GM18868 (cell line): ENCODE measurements around the gene SMIM11.

Source experiments
- ATAC-seq: cut with Tn5 transposase; IDR thresholded peaks from one replicate; pipeline ENCODE4 v1.9.1; 2021; ENCODE audit warnings: mild to moderate bottlenecking, moderate library complexity; ENCODE audit not compliant: unreplicated experiment

Gene SMIM11

DNA sequence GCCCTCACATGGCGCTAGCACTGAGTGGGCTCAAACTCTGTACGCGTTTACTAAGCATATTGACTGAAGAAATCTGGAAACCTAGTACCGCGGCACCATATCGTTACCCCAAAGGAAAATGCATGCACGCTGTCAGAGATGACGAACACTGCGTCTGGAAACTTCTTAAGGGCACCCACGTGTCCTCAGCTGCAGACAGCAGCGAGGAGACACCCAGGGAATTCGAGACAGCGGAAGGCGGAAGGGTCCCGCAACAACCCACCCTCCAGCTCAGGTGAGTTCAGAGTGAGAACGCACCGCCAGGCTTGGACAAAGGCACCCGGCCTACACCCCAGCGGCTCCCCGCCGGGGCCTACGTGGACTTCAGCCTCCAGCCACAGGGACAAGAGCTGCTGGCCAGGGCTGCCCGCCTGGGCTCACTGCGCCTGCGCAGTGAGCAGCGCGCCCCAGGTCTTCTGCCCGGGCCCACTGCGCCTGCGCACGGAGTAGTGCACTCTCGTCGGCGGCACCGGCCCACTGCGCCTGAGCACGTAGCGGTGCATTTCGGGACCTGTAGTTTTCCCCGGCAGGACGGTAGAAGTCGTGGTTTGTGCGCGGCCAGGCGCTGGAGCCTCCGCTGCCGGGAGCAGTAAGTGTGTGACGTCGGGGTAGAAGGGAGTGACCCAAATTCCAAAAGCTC lies at the start of gene SMIM11:
Gene SMIM11 (plus strand): TSS at position 568 of the 679 bp plus-strand sequence. CDS start 3,998 bp downstream, outside the sequence.
- peak; percentile 96 for ATAC-seq

GRCh38 chr21:34330055-34330454 lies 45.3 kb upstream of the SMIM11 start:
- ATAC-seq: no peak

DNA sequence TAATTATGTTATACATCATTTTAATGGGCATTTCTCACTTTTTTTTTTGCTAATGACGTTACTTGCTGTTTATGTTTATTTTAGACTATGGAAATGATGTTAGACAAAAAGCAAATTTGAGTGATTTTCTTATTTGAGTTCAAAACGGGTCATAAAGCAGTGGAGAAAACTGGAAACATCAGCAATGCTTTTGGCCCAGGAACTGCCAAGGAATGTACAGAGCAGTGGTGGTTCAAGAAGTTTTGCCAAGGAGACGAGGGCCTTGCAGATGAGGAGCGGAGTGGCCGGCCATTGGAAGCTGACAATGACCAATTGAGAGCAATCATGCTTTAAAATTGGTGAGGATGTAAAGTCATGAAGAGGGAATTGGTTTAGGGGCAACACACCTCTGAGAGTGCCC lies 43.6 kb upstream of the SMIM11 start:
- no peak for ATAC-seq

- ATAC-seq: no peak
These were observed 43.0 kb upstream of the SMIM11 start for GRCh38 chr21:34332347-34332746.

DNA sequence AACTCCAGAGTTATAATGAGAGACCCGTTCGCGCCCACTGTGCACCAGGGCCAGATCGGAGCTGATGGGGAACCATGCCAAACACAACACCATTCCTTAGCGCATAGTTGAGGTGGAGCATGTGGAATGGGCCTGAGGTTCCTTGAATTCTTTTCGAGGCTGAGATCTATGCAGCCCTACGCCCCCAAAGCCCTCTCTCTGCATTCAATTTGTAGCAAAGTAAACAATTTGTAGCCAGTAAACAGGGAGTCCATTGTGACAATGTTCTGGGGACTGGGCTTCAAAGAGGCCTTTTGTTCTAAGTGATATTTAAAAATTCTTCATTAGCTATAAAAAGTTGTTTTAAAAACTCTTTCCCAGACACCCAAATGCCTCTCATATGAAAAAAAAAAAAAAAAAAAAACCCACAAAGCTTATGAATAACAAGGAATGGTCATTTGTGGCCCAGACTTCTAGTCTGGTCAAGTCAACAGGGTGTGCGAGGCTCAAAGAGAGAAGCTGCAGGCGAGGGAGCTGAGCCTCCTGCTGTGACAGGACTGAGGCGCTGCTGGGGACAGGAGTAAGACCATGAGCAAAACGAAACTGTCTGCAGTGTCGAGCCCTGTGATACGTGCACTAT lies 42.1 kb upstream of the SMIM11 start:
- no peak for ATAC-seq

DNA sequence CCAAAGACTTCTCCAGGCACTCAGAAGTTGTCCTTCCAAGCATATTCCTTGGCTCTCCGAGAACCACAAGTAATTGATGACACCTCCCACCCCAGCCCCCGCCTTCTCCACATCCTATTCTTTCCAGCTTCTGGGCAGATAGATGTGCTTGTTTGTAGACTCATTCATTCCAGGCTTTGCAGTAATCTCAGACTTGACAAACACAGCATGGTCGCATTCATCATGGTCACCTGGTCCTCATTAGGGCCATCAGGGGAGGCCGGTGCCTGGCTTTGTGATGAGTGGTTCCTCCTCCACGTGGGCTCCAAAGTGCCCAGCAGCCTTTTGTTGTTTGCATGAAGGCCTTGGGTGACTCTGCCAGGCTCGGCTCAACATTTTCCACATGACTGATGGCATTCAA lies 40.0 kb upstream of the SMIM11 start:
- ATAC-seq: no peak

GRCh38 chr21:34336245-34336644 lies 39.1 kb upstream of the SMIM11 start:
- no peak for ATAC-seq

DNA sequence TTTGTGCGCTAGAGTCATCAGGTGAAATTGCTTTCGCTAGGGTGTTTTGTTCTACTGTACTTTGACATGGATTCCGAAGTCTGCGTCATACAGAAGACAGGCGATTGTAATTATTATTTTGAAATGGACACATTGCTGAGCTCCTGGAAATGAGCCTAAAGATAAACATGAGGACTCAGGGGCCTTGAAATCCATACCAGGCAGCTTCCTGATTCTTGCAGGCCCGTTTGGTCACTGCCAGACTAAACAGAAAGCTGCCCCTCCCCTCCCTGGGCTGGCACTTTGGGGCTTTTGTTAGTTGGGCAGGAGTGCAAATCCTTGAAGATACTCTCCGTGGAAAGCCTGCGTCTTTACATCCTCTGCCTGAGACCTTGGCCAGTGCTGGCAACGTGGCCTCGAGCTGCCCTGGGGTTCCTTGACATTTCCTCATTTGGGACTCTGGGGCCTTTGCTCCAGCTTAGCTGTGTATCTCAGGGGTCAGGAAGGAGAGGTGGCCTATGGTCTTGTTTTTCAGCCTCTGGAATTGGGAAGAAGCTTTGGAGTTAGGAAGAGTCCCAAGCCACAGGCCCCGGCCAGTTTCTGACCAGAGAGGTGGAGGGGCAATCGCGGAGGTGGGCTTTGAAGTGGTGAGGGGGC lies 38.4 kb upstream of the SMIM11 start:
- ATAC-seq: no peak

- ATAC-seq: no peak
These were observed 37.6 kb upstream of the SMIM11 start for GRCh38 chr21:34337741-34338140.

- ATAC-seq: no peak
These were observed 37.1 kb upstream of the SMIM11 start for GRCh38 chr21:34338226-34338625.

- ATAC-seq: no peak
These were observed 35.2 kb upstream of the SMIM11 start for GRCh38 chr21:34340061-34340460.

DNA sequence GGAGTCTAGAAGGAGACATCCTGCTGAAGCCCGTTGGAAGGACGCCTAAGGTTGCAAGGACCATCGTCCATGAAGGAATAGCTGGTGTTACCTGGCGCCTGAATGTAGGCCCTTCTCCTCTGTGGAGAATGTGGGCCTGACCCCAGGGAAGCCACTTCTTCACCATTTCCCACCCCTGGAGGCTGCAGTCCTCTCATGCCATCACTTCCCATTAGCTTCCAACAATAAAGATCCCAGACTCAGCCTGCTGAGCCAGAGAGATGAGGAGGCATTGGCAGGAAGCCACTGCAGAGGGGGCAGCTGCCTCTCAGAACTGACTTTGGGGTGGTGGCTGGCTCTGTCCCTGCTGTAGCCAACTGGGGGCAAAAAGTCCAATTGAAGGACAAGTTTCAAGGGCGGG lies 32.8 kb upstream of the SMIM11 start:
- no peak for ATAC-seq

DNA sequence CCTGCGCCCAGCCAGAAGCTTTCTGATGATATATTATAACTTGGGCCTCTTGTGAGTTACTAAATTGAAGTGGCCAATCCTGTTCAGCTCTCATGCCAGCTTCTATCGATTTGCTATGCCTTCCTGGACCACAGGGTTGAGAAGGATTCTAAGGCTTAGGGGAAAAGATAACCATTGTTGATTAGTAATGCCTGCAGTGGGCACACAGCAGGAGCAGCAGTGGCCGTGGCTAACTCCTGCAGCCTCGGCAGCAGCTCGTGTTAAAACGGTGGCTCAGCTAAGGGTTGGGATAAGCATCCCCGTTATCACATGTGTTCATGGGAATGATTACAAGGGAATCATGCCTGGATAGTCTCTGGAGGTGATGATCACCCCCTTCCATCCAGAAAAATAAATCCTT lies 32.0 kb upstream of the SMIM11 start:
- ATAC-seq: no peak

DNA sequence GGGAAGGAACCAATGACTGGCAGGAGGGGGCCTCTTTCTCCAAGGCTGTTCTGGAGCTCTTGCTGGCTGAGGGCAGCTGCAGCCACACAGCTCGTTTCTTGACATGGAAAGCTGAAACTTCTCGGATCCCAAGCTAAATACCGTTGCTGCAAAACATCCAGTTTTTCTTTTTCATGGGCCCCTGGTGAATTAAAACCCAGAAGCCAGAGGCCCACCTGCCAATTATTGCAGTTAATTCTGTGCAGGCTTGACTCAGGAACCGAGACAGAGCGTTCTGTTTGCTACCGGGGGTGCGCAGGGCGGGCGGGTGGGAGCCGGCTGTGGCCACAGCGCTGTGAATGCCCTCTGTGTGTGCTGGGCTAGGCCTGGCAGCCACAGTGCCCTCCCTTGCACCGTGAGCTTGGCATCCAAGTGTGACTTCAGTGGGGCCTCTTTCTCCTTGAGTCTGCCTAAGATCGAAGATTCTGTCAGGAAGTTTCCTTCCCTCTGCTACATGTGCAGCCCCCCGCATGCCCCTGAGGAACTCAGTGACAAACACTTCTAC lies 31.4 kb upstream of the SMIM11 start:
- no peak for ATAC-seq

DNA sequence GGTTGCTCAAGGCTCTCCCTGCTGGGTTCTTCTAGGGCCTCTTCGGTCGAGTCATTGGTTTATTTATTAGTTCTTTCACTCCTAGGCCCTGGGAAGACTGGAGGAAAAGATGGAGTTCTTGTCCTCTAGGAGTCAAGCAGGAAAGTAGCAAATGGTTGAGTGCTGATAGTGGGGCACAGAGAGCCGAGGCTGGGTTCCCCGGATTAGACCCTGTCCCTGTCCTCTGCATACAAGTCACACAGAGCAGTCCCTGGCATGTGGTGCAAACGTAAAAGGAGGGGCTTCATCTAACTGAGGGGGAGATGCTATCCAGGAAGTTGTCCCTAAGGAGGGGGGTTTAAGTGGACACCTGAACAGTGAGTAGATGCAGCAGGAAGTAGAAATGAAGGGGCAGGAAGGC lies 30.7 kb upstream of the SMIM11 start:
- no peak for ATAC-seq

DNA sequence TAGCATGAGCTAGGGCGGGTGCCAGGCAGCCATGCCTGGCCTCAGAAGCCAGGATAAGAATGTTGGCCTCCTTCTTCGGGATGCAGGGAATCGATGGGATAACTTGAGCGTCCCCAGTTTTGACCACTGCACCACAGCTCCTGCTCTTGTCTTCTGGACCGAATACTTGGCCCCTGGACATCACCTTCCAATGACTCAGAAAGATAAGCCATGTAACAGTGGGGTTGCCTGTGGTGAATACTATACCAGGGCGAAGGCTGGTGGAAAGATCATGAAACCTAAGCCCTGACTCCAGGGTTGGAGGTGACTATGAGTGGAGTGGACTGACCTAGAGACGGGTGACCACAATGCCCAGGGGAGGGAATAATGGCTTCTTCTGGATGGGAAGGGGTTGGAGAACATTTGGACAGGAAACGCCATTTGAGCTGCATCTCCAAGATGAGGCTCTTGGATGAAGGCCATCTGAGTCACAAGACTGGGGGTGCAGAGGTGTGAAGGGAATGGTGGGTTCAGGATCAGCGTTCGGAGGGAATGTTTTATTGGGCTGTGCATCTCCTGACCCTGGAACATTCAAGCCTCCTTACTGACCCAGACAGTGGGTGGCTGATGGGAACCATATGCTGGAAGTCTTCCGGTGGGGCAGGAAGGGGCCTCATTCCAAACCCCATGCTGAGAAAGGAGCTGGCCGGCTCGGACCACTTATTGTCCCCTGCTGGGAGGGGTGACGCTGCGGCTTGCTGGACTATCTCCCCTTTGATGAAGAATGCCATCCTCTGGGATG lies 30.0 kb upstream of the SMIM11 start:
- no peak for ATAC-seq

DNA sequence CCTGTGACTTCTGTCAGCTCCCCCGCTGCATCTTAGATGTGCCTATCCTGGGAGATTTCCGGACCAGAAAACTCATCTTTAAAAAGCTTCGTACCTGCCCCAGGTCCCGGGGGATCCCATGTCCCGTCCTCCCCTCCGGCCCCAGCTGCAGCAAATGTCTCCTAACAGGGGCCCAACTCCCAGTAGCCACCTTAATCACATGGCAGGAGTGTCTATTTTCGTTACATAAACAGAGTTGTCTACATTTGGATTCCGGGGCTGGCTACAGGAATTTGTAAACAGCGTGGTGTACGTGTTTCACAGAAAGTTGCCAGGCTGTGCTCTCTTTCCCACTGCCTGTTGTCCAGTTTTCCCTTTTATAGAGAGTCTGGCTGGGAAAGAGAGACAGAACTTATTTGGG lies 29.4 kb upstream of the SMIM11 start:
- ATAC-seq: no peak

DNA sequence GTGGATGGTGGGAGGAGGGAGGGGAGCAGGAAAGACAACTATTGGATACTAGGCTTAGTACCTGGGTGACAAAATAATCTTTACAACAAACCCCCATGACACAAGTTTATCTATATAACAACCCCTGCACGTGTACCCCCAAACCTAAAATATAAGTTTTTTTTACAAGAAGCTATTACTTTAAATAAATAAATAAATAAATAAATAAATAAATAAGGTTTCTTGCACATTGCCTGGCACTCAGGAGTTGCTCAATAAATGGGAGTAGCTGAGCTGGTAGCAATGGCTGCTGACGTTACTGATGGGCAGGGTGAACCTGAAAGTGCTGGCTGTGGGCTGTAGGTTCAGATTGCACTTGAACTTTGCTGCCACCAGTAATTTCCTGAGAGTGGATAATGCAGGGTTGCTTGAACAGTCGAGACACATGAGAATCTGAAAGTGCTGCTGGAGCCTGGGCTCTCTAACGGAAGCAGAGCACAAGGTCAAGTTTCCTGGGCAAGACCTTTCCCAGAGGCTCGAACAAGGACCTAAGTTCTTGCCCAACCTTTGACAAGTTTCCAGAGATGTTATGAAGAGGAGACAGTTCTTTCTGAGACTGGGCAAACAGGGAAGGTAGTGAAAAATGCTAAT lies 26.3 kb upstream of the SMIM11 start:
- ATAC-seq: no peak

GRCh38 chr21:34351786-34352241 lies 23.5 kb upstream of the SMIM11 start:
- ATAC-seq: peak; percentile 89

GRCh38 chr21:34352556-34352955 lies 22.8 kb upstream of the SMIM11 start:
- no peak for ATAC-seq

DNA sequence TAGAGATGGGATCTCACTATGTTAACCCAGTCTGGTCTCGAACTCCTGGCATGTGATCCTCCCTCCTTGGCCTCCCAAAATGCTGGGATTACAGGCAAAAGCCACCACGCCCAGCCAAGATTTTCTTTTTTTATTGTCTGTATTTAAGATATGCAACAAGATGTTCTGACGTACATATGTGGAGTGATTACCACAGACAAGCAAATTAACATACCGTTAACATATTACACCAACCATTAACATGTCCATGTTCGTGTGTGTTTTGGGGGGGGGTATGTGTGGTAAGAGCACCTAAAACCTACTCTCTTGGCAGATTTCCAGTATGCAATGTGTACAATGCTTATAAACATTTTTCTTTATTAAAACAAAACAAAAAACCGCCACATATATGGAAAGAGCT lies 22.1 kb upstream of the SMIM11 start:
- ATAC-seq: no peak
